HepG2 (cell line): Measurements from ENCODE around the gene MAPK11.

Experiments
- BHLHE40 ChIP-seq: IDR thresholded peaks from 2 replicates; pipeline ENCODE4 v1.6.1; 2011; ENCODE audit warnings: low read length, improper control_type of control experiment
- CTCF ChIP-seq: sonication (generic); formaldehyde crosslinking; IDR thresholded peaks from 2 replicates; pipeline ENCODE4 v1.5.0; 2020; ENCODE audit warnings: mild to moderate bottlenecking, missing genetic modification reagents, moderate library complexity
- EP300 ChIP-seq, 3 experiments: sonication (generic) in 1 of 3; formaldehyde crosslinking in 1 of 3; IDR thresholded peaks; 2 replicates each; pipeline versions ENCODE4 v1.5.1 to v1.6.1; 2011 to 2020; ENCODE audit warnings: low read depth in 2 of 3, low read length in 2 of 3, borderline replicate concordance in 1 of 3, improper control_type of control experiment in 1 of 3, mild to moderate bottlenecking in 1 of 3, missing genetic modification reagents in 1 of 3, moderate library complexity in 1 of 3
- HCFC1 ChIP-seq: fragments of 150-350 bp; IDR thresholded peaks from 2 replicates; pipeline ENCODE4 v1.6.1; 2014; ENCODE audit warnings: low read depth, low read length
- HMGXB4 ChIP-seq, 2 experiments: sonication (generic) in 1 of 2; formaldehyde crosslinking in 1 of 2; IDR thresholded peaks; 2 replicates each; pipeline versions ENCODE4 v1.4.0 to v1.6.1; 2018 to 2020; ENCODE audit warnings: missing genetic modification reagents in 2 of 2, borderline replicate concordance in 1 of 2, low read depth in 1 of 2, mild to moderate bottlenecking in 1 of 2, missing biosample characterization in 1 of 2
- HNRNPH1 ChIP-seq: fragments of 200-400 bp; formaldehyde crosslinking; optimal IDR thresholded peaks from 2 replicates; pipeline ENCODE3; 2017; ENCODE audit warnings: mild to moderate bottlenecking, low read depth, low read length
- MBD4 ChIP-seq: IDR thresholded peaks from 2 replicates; pipeline ENCODE4 v1.6.1; 2012; ENCODE audit warnings: low read length, inconsistent platforms, borderline replicate concordance
- MYNN ChIP-seq: sonication (generic); formaldehyde crosslinking; IDR thresholded peaks from 2 replicates; pipeline ENCODE4 v1.4.0; 2020; ENCODE audit warnings: mild to moderate bottlenecking, low read depth, missing genetic modification reagents
- PRPF4 ChIP-seq: fragments of 200-400 bp; formaldehyde crosslinking; IDR thresholded peaks from 2 replicates; pipeline ENCODE4 v1.6.1; 2016; ENCODE audit warnings: low read length, low read depth; ENCODE audit not compliant: poor library complexity, severe bottlenecking
- SMYD3 ChIP-seq: sonication (generic); formaldehyde crosslinking; IDR thresholded peaks from 2 replicates; pipeline ENCODE4 v1.8.1; 2023; ENCODE audit warnings: mild to moderate bottlenecking, missing genetic modification reagents
- TFE3 ChIP-seq: IDR thresholded peaks from 2 replicates; pipeline ENCODE4 v1.6.1; 2016
- USF2 ChIP-seq, 2 experiments: sonication (generic) in 1 of 2; formaldehyde crosslinking in 1 of 2; IDR thresholded peaks; 2 replicates each; pipeline versions ENCODE4 v1.5.1 to v1.6.1; 2011 to 2020; ENCODE audit warnings: borderline replicate concordance in 1 of 2, low read depth in 1 of 2, low read length in 1 of 2, mild to moderate bottlenecking in 1 of 2, missing genetic modification reagents in 1 of 2, moderate library complexity in 1 of 2
- ZBTB33 ChIP-seq: sonication (generic); formaldehyde crosslinking; IDR thresholded peaks from 2 replicates; pipeline ENCODE4 v1.4.0; 2020; ENCODE audit warnings: missing genetic modification reagents
- ZNF275 ChIP-seq: sonication (generic); formaldehyde crosslinking; IDR thresholded peaks from 2 replicates; pipeline ENCODE4 v1.8.0; 2022; ENCODE audit warnings: missing genetic modification reagents, mild to moderate bottlenecking, inconsistent platforms, borderline replicate concordance

GRCh38 chr22:50313021-50313420, 42.8 kb upstream of the MAPK11 start:
- TF ChIP-seq TFE3 (CRISPR knock-in tag) (no peak), USF2 (IDR thresholded peaks at IDR 0.05; ENCODE audit: low read depth, low read length) (no peak), USF2 (CRISPR knock-in tag; IDR thresholded peaks at IDR 0.05; ENCODE audit: borderline replicate concordance) (no peak), BHLHE40 (no peak), SMYD3 (CRISPR knock-in tag) (no peak), MBD4 (no peak), HNRNPH1 (no peak), EP300 (IDR thresholded peaks at IDR 0.05; ENCODE audit: low read depth in 2 of 2, low read length in 2 of 2) (no peak), EP300 (CRISPR knock-in tag; IDR thresholded peaks at IDR 0.05; ENCODE audit: borderline replicate concordance) (no peak), MYNN (CRISPR knock-in tag) (no peak), CTCF (CRISPR knock-in tag) (no peak), ZBTB33 (CRISPR knock-in tag) (no peak), HMGXB4 (CRISPR knock-in tag; IDR thresholded peaks at IDR 0.05; ENCODE audit: borderline replicate concordance in 1 of 2, low read depth in 1 of 2) (no peak), HCFC1 (no peak), PRPF4 (no peak), ZNF275 (CRISPR knock-in tag) (no peak)
